Stimulated activated CD4-positive, alpha-beta T cell treated with anti-CD3 and anti-CD28 coated beads, Interleukin-1b, Interleukin-23, amount 100 ng/mL, for 48 hours (primary cell): ENCODE data around the gene PGF.

Experiments used
- DNase-seq: peaks from one replicate; pipeline ENCODE4 v3.0.0-alpha.2; 2020

Gene PGF

GRCh38 chr14:74977901-74978385 is 22.5 kb upstream of the PGF start:
- DNase-seq, result no peak

DNA sequence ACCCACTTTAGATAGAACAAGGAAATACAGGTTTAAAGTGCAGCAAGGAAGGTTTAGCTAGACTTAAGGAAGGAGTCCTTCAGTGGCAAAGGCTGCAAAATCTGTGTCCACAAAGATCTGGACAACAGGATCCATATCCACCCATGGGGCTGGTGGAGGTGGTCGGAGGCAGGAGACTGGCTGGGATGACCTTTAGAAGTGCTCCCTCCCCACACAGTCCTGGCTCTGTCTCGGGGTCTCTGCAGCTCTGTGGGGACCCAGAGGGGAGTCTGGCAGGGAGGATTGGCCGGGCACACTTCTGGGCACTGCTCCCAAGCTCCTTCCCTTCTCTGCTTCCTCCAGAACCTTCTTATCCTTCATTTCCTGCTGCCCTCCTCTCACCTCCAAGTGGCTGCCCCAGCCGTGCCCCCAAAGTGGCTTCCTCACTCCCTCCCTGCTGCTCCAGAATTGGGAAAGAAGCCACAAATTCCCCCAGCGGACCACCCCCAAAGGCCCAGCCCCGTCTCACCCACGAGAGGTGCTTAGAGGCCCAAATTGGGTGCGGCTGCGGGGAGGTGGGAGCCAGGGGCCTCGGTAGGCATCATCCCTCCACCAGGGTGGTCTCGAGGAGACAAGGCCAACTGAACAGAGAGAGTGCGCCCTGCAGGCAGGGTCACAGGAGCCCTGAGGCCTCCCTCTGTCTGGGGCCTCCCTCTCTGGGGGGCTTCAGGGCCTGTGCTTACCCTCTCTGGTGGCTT is 21.9 kb upstream of the PGF start:
- no peak for DNase-seq

DNA sequence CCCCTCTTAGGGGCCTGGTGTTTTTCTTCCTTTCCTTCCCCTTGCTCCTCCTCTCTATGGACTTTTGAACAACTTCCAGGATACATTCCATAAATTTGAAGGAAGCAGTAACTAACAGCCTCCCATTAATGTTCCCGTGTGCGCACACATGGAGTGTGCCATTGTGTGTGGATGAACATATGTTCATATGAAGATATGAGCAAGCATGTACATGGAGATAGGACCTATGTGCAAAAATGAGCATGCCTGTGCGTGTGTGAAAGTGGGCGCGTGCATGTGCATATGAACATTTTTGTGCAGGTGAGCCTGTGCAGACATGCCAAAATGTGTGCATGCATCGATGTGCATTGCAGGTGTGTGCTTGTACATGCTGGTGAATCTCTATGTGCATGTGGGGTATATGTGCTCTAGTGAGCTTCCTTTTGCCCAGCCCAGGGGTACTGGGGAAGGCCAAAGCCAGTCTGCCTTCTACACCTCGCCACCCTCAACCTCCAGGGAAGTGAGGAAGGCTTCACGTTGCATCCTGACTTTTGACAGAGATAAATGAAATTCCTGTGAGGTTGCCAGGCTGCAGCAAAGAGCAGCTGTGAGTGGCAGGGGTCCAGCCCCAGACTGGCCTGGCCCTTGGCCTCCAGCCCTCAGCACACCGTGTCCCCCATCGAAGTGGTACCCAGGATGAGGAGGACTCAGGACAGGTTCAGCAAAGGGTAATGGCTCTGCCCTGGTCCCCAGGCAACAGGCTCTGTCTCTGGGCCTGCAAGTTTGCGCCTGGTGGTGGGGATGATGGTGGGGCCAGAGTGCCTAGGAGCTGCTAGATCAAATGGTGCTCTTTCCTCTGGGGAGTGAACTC is 21.1 kb upstream of the PGF start:
- no peak for DNase-seq

GRCh38 chr14:74975059-74975810 is 19.8 kb upstream of the PGF start:
- DNase-seq, result no peak

DNA sequence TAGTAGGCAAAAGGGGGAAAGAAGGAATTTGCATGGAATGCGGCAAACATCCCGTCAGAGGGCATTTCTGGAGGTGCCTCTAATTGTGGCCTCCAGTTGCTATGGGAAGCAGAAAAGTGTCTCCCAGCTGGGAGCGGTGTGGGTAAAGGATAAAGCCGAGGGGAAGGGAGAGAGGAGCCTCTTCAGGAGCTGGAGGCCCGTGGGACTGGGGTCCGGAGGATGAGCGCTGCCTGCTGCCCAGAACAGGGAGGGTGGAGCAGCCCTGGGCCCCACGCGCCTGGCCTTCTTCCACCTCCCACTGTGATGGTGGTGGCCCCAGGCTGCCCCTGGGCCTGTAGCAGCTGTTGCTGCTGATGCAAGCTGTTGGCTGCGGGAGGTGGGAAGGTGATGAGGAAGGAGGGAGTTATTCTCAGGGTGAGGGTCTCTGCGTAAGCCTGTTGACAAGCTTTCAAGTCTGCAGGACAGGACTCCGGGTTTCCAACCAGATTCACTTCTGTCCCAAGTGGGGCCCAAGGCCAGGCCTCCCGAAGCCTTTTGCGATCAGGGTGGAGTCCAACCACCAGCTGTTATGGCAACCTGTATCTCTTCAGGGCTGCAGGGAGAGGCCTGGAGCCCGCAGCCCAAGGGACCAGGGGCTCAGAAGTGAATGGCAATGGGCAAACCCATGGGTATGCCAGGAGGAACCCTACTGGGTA is 19.1 kb upstream of the PGF start:
- DNase-seq, result no peak

- no peak for DNase-seq
These were observed 18.5 kb upstream of the PGF start for GRCh38 chr14:74973905-74974363.

GRCh38 chr14:74973003-74973653 is 17.7 kb upstream of the PGF start:
- DNase-seq, result peak; percentile 22

- DNase-seq, result no peak
These were observed 13.4 kb upstream of the PGF start for GRCh38 chr14:74968811-74969210.

- DNase-seq, result no peak
These were observed 10.2 kb upstream of the PGF start for GRCh38 chr14:74965486-74966153.

- no peak for DNase-seq
These were observed 9.5 kb upstream of the PGF start for GRCh38 chr14:74964787-74965485.

DNA sequence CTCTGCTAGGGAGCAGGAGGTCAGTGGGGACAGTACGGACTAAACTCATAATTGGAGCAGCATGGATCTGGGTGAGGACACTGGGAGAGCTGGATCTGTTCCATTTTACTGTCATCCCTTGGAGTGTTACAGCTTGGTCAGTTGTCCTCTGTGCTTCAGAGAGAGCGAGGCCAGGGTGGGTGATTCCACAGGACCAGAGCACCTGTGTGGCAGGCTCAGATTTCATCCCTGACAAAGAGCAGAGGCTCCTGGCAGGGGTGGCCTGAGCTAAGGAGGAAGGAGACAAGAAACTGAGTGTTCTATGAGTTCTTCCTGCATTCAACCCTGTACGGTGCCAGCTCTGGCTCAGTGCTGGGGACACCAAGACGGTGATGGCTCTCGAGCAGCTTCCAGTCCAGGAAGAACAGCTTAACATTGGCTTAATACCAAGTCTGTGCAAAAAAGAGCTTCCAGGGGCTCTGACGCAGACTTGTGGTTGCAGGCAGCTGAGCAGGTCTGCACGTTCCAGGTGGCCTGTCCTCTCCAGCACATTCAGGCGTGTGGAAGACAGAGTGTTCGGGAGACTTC is 8.4 kb upstream of the PGF start:
- no peak for DNase-seq

DNA sequence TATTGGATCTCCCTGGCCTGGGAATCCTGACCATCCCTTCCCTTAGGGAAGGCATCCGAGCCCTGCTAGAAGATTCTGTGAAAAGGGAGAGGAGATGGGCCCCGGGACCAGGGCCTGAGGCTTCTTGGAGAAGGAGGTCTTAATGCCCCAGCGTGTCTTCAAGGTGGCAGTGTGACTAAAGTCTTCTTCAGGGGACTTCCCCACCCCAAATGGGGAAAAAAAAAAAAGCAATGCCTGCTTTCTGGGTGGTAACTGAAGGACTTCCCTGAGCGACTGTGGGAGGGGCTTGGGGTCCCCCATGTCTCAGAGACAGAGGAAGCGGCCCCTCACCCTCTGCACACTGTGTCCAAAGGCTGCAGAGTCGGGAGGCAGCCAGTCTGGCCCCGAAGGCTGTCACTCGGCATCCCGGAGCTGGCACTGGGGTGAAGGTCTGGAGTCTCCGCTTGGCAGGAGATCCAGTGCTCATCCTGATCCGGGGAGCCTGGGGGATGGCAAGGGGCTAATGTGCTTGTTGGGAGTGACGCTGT is 7.8 kb upstream of the PGF start:
- no peak for DNase-seq

- DNase-seq, result no peak
These were observed 7.1 kb upstream of the PGF start for GRCh38 chr14:74962493-74962892.

- no peak for DNase-seq
These were observed 6.6 kb upstream of the PGF start for GRCh38 chr14:74962046-74962445.

DNA sequence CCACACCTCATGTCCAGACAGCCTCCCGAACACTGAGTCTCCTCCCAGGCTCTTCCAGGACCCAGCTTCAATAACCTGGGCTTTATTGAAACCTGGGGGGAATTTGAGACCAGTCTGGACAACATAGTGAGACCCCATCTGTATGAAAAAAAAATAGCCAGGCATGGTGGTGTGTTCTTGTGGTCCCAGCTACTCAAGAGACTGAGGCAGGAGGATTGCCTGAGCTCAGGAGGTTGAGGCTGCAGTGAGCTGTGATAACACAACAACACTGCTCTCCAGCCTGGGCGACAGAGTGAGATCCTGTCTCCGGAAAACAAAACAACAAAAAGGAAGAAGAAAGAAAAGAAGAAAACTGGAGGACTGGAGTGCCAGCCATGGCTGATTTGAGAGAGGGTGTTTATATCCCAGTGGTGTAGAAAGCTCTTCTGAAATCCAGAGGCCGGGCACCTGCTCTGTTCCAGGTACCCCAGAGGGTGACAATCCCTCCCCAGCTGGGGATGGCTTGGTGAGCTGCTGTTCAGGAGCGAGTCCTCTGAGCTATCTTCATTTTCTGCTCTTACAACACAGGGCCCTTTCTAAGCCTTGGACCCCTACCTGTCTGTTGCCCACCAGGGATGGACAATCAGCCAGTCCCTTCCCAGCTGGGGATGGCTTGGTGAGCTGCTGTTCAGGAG is 6.0 kb upstream of the PGF start:
- DNase-seq, result no peak

DNA sequence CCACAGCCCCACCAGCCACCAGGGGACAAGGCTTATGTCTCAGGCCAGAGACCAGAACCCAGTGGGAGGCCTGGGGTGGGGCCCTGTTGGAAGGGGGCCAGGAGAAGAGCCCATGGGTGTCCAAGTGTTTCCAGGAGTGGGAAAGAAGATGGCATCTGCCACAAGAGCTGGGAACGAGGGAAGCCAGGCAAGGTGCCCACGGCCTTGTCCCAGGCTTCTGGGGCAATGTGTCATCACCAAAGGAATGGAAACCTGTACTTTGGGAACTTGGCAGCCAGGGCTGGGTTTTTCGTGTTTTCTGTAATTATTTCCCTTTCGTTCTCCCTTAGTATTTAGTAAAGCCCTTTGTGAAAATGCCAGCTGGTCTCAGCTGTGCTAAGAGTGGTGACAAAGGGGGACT is 5.3 kb upstream of the PGF start:
- no peak for DNase-seq

GRCh38 chr14:74959596-74960180 is 4.3 kb upstream of the PGF start:
- no peak for DNase-seq

GRCh38 chr14:74956280-74957072 is 1.1 kb upstream of the PGF start:
- no peak for DNase-seq

- DNase-seq, result no peak
These were observed 556 bp upstream of the PGF start for GRCh38 chr14:74956027-74956279.
